ENCODE results near the gene SHC2. TPM values are rescaled to one million over a fixed set of nuclear protein-coding genes. Genes with fewer than 3 reads are reported as not detected.

SHC2 gene
- total and polyA plus RNA-seq, 8 donors, result 13.8 to 169 (median 36.6) TPM

GRCh38 chr19:498977-499623 is 38.3 kb upstream of the SHC2 start:
- 75 to 80% (median 77%) methylated on average over 30 to 31 of the region's 31 CpGs for WGBS, 5 donors
- intact Hi-C loops (cut with DNase I; ENCODE audit: low total_unique reads), result no loop called here

GRCh38 chr19:498511-498891 is 37.7 kb upstream of the SHC2 start:
- Histone ChIP-seq H3K4me1 (peaks cover 8 to 34% (median 23%) of the 10 kb centered on the region in 4 donors), H3K4me3 (peak overlapping the region in 1 of 4 donors; percentile 44), H3K27me3 (peaks cover 20 to 67% (median 41%) of the 10 kb centered on the region in 3 donors), H3K9me3 (no peaks in the 10 kb centered on the region), H3K36me3 (no peaks in the 10 kb centered on the region), H3K27ac (no peak overlapping the region)
- 11 to 25% (median 16%) methylated on average over 3 to 26 of the region's 26 CpGs for WGBS, 5 donors
- intact Hi-C loops (cut with DNase I; ENCODE audit: low total_unique reads), result no loop called here
- DNase-seq, result peak in 1 of 2 donors; percentile 17
- TF ChIP-seq CTCF (IDR thresholded peaks at IDR 0.05) (no peak), EP300 (IDR thresholded peaks at IDR 0.05) (no peak), POLR2A (IDR thresholded peaks at IDR 0.05) (no peak), POLR2AphosphoS5 (IDR thresholded peaks at IDR 0.05) (no peak)

More at GRCh38 chr19:498977-499623, 38.3 kb upstream of the SHC2 start:
- Histone ChIP-seq H3K4me3 (no peak overlapping the region), H3K36me3 (no peaks in the 10 kb centered on the region), H3K27ac (no peak overlapping the region), H3K27me3 (peaks cover 20 to 65% (median 41%) of the 10 kb centered on the region in 3 donors), H3K4me1 (peaks cover 8 to 34% (median 22%) of the 10 kb centered on the region in 4 donors), H3K9me3 (no peaks in the 10 kb centered on the region)
- DNase-seq, result peak in 1 of 2 donors; percentile 12
- TF ChIP-seq CTCF (IDR thresholded peaks at IDR 0.05) (no peak), POLR2AphosphoS5 (IDR thresholded peaks at IDR 0.05) (no peak)

- intact Hi-C loops (cut with DNase I; ENCODE audit: low total_unique reads), result no loop called here
- H3K27ac ChIP-seq, result no peak overlapping the region
- DNase-seq, result peak in 1 of 2 donors; percentile 33
- WGBS, 5 donors, result 3 to 12% (median 5%) methylated on average over 25 to 50 of the region's 50 CpGs
- H3K27me3 ChIP-seq, result peaks cover 20 to 67% (median 41%) of the 10 kb centered on the region in 3 donors
- H3K4me3 ChIP-seq, result peak overlapping the region; percentile 5 to 44 (median 18)
- H3K4me1 ChIP-seq, result peaks cover 8 to 34% (median 23%) of the 10 kb centered on the region in 4 donors
- H3K36me3 ChIP-seq, result no peaks in the 10 kb centered on the region
- TF ChIP-seq EP300 (IDR thresholded peaks at IDR 0.05) (no peak), POLR2AphosphoS5 (IDR thresholded peaks at IDR 0.05) (no peak), POLR2A (IDR thresholded peaks at IDR 0.05) (no peak), CTCF (IDR thresholded peaks at IDR 0.05) (no peak)
- H3K9me3 ChIP-seq, result no peaks in the 10 kb centered on the region
Observed at GRCh38 chr19:497869-498510, 37.2 kb upstream of the SHC2 start.

- Histone ChIP-seq H3K36me3 (no peaks in the 10 kb centered on the region), H3K9me3 (no peaks in the 10 kb centered on the region), H3K4me1 (peaks cover 8 to 34% (median 23%) of the 10 kb centered on the region in 4 donors), H3K27me3 (peaks cover 20 to 67% (median 41%) of the 10 kb centered on the region in 3 donors), H3K4me3 (peak overlapping the region; percentile 5 to 44 (median 18)), H3K27ac (no peak overlapping the region)
- intact Hi-C loops (cut with DNase I; ENCODE audit: low total_unique reads), result no loop called here
- peak in 1 of 2 donors; percentile 27 for DNase-seq
- no peak for TF ChIP-seq POLR2A (IDR thresholded peaks at IDR 0.05)
- no peak for TF ChIP-seq EP300 (IDR thresholded peaks at IDR 0.05)
- TF ChIP-seq POLR2AphosphoS5 (IDR thresholded peaks at IDR 0.05), result no peak
- TF ChIP-seq CTCF (IDR thresholded peaks at IDR 0.05), result no peak
- 0 to 9% (median 4%) methylated on average over 3 to 36 of the region's 36 CpGs for WGBS, 5 donors
Observed at GRCh38 chr19:497491-497868, 36.6 kb upstream of the SHC2 start.

Data from stomach (tissue), 9 donors.